Left colon (tissue), 2 donors: ENCODE measurements around the gene CAMK1. TPM values are rescaled to one million over a fixed set of nuclear protein-coding genes. Genes with fewer than 3 reads are reported as not detected.
A peak's percentile ranks its signal among the peaks of the same experiment; 100 is the strongest.

Experiments
- ATAC-seq: fragments of 200-7000 bp; cut with Tn5 transposase; one replicate; pipeline ENCODE4 v1.9.1; 2020; ENCODE audit warnings: mild to moderate bottlenecking, moderate library complexity
- DNase-seq, 2 donors: peaks; one replicate each; pipeline ENCODE4 v3.0.0-alpha.2; 2020
- intact Hi-C, 2 donors: fragments of 100-400 bp; cut with DNase I in 1 of 2; cut with micrococcal nuclease in 1 of 2; formaldehyde crosslinking; loops; one replicate each; pipeline versions ENCODE4 v1.11.2 to v1.14.0; 2022; cut with DNase I, micrococcal nuclease
- long read RNA-seq: library from polyadenylated mRNA; unstranded; transcript quantifications from one replicate; pipeline ENCODE4 v2.0.0, GENCODE V29; 2021
- total RNA-seq, 2 donors: library from RNA; stranded (reverse); fragmentation: NEBNext Ultra II Directional; extraction: Animal tissue kit (Norgen Biotek cat#: 25700); gene quantifications; one replicate each; pipeline ENCODE4 v1.2.1, GENCODE V29; 2021
- donor health status: DM: no; HTN: no; CAD: no.
- donor health status: DM: yes; HTN: yes; CAD: no.

Gene CAMK1
- total RNA-seq: 10 to 100 TPM in 1 of 2 donors, 1 to 10 TPM in 1; 8.2 to 10.9 TPM
- long read RNA-seq, transcript CAMK1-201 (12 exons, 1,488 nt): major isoform, 10 of 13 reads
- long read RNA-seq, partial matches to known transcripts: 2 of 13 reads
- long read RNA-seq, other reads (novel, unspliced or antisense): 1 of 13 reads

- intact Hi-C loops: no loop called here
Measured at GRCh38 chr3:9769426-9770275, at the start of gene CAMK1. CAMK1 (minus strand) TSS chr3:9769947; CDS start chr3:9767749, 2,198 bp downstream.

GRCh38 chr3:9818666-9819335, 49.1 kb upstream of the CAMK1 start:
- ATAC-seq (no peak), DNase-seq (no peak)
- intact Hi-C loops: no loop called here

More at GRCh38 chr3:9769426-9770275, at the start of gene CAMK1:
- ATAC-seq (peak; percentile 93), DNase-seq (peak; percentile 77 to 87)

- DNase-seq (no peak), ATAC-seq (no peak)
- intact Hi-C loops: no loop called here
Measured at GRCh38 chr3:9817436-9817835, 47.7 kb upstream of the CAMK1 start.

GRCh38 chr3:9815986-9816385, 46.2 kb upstream of the CAMK1 start:
- intact Hi-C loops: no loop called here
- DNase-seq: no peak
- ATAC-seq: no peak

- no peak for DNase-seq
- intact Hi-C loops: no loop called here
- no peak for ATAC-seq
Measured at GRCh38 chr3:9812870-9813483, 43.2 kb upstream of the CAMK1 start.

- no peak for ATAC-seq
Measured at GRCh38 chr3:9810846-9811245, 41.1 kb upstream of the CAMK1 start.

GRCh38 chr3:9810433-9810770, 40.7 kb upstream of the CAMK1 start:
- DNase-seq (no peak), ATAC-seq (peak; percentile 2)
- intact Hi-C loops: no loop called here

More at GRCh38 chr3:9810846-9811245, 41.1 kb upstream of the CAMK1 start:
- intact Hi-C loops: no loop called here
- DNase-seq: no peak

GRCh38 chr3:9809615-9810432, 40.1 kb upstream of the CAMK1 start, which contains the start of gene TTLL3:
TTLL3 (plus strand) TSS chr3:9810262; CDS start chr3:9810662, 400 bp downstream.
- ATAC-seq: peak; percentile 80
- peak; percentile 79 to 88 for DNase-seq
- intact Hi-C loops: no loop called here

GRCh38 chr3:9809239-9809614, 39.5 kb upstream of the CAMK1 start:
- ATAC-seq (peak; percentile 59), DNase-seq (peak; percentile 44 to 54)
- intact Hi-C loops: no loop called here

- intact Hi-C loops: no loop called here
- DNase-seq: peak in 1 of 2 donors; percentile 43
- ATAC-seq: peak; percentile 18
Measured at GRCh38 chr3:9808345-9809037, 38.7 kb upstream of the CAMK1 start.

GRCh38 chr3:9807981-9808344, 38.2 kb upstream of the CAMK1 start:
- intact Hi-C loops: no loop called here
- DNase-seq (no peak), ATAC-seq (no peak)

GRCh38 chr3:9806688-9807589, 37.2 kb upstream of the CAMK1 start:
- ATAC-seq: no peak
- DNase-seq: no peak
- intact Hi-C loops: no loop called here

GRCh38 chr3:9806137-9806536, 36.4 kb upstream of the CAMK1 start:
- DNase-seq (no peak), ATAC-seq (no peak)
- intact Hi-C loops: no loop called here

GRCh38 chr3:9804996-9805395, 35.2 kb upstream of the CAMK1 start:
- no peak for DNase-seq
- intact Hi-C loops: no loop called here
- ATAC-seq: no peak

GRCh38 chr3:9803494-9803893, 33.7 kb upstream of the CAMK1 start:
- ATAC-seq: no peak
- no peak for DNase-seq
- intact Hi-C loops: no loop called here

GRCh38 chr3:9800529-9800928, 30.8 kb upstream of the CAMK1 start:
- intact Hi-C loops: no loop called here
- no peak for DNase-seq
- peak; percentile 50 for ATAC-seq

- intact Hi-C loops: no loop called here
- no peak for ATAC-seq
- DNase-seq: no peak
Measured at GRCh38 chr3:9797196-9797945, 27.6 kb upstream of the CAMK1 start.
